ENCODE results near the gene TRPM3. TPM values are rescaled to one million over a fixed set of nuclear protein-coding genes. Genes with fewer than 3 reads are reported as not detected.

The TRPM3 gene
- total RNA-seq, 1 experiment from 2014 or later = 5.4 TPM

DNA sequence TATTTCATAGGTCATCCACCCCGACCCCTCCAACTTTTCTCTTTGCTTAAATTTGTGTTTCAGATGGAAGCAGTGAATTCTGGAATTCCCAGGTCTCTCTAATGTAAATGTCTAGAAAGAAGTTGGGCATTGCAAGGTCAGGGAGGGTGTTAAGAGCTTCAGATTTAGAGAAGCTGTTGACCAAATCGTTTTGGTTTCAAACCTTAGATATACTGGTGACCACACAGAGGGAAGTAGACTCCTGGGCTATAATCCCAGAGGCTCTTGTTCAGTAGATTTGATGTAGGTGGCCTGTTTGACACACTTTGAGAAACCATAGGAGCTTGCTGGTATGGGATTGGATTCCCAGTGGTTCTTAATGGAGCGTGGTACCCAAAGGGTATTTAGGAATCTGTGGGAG is 569.6 kb downstream of the TRPM3 start (continued):
- TF ChIP-seq, protein P1, sequence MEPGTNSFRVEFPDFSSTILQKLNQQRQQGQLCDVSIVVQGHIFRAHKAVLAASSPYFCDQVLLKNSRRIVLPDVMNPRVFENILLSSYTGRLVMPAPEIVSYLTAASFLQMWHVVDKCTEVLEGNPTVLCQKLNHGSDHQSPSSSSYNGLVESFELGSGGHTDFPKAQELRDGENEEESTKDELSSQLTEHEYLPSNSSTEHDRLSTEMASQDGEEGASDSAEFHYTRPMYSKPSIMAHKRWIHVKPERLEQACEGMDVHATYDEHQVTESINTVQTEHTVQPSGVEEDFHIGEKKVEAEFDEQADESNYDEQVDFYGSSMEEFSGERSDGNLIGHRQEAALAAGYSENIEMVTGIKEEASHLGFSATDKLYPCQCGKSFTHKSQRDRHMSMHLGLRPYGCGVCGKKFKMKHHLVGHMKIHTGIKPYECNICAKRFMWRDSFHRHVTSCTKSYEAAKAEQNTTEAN (CRISPR knock-in tag; IDR thresholded peaks at IDR 0.05) = no peak
- TF ChIP-seq, protein P2, sequence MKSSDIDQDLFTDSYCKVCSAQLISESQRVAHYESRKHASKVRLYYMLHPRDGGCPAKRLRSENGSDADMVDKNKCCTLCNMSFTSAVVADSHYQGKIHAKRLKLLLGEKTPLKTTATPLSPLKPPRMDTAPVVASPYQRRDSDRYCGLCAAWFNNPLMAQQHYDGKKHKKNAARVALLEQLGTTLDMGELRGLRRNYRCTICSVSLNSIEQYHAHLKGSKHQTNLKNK (CRISPR knock-in tag; IDR thresholded peaks at IDR 0.05) = no peak
- no peak for TF ChIP-seq RORB (CRISPR knock-in tag; IDR thresholded peaks at IDR 0.05)
- no peak for TF ChIP-seq EMX1 (CRISPR knock-in tag; IDR thresholded peaks at IDR 0.05)
- TF ChIP-seq JAZF1 (CRISPR knock-in tag; IDR thresholded peaks at IDR 0.05) = no peak

DNA sequence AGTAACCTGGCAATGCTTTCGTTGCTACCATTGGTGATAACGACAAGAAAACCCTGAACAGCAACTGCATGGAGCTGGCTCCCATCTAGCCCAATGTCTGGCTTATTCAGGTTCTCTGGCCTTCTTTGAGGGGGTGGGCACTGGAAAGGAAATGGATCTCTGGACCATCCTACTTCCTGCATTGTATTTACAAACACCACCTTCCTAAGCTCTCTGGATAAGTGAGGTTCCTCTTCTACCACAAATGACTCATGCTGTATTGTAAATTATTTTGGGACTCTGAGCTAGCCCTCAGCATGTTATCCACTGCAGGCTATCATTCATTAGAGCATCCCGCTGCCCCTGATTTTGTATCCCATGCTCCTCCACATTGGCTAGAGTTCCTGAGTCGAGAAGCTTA is 570.0 kb downstream of the TRPM3 start:
- Mint-ChIP-seq H3K4me3 (no peak overlapping the region), H3K36me3 (no peaks in the 10 kb centered on the region), H3K4me1 (peaks cover 51% of the 10 kb centered on the region), H3K27ac (no peak overlapping the region), H3K27me3 (ENCODE audit: low read depth) (no peaks in the 10 kb centered on the region), H3K9me3 (0 out of 2 replicates have a peak, but pooled peaks cover 3% of the 10 kb centered on the region)
- ChIA-PET POLR2A (no interaction called here), CTCF (interaction anchor here (0.9 kb wide), 1 partner anchor 67 kb away, joined by 3 read pairs; no protein-coding TSS in a partner anchor)
- no peak for DNase-seq (ENCODE audit: low spot score)
- no peak for ATAC-seq
- no peak for TF ChIP-seq NFYB (CRISPR knock-in tag; conservative IDR thresholded peaks at IDR 0.05; ENCODE audit: low read depth)
- TF ChIP-seq, protein P1 (CRISPR knock-in tag; IDR thresholded peaks at IDR 0.05) = no peak
- TF ChIP-seq SOX15 (CRISPR knock-in tag; IDR thresholded peaks at IDR 0.05) = no peak
- TF ChIP-seq, protein P3, sequence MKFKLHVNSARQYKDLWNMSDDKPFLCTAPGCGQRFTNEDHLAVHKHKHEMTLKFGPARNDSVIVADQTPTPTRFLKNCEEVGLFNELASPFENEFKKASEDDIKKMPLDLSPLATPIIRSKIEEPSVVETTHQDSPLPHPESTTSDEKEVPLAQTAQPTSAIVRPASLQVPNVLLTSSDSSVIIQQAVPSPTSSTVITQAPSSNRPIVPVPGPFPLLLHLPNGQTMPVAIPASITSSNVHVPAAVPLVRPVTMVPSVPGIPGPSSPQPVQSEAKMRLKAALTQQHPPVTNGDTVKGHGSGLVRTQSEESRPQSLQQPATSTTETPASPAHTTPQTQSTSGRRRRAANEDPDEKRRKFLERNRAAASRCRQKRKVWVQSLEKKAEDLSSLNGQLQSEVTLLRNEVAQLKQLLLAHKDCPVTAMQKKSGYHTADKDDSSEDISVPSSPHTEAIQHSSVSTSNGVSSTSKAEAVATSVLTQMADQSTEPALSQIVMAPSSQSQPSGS (CRISPR knock-in tag; IDR thresholded peaks at IDR 0.05; ENCODE audit: borderline replicate concordance, low read depth) = no peak
- TF ChIP-seq ZBTB21 (CRISPR knock-in tag; IDR thresholded peaks at IDR 0.05; ENCODE audit: borderline replicate concordance) = no peak
- TF ChIP-seq NFE2L1 (CRISPR knock-in tag; IDR thresholded peaks at IDR 0.05) = no peak
- TF ChIP-seq FOXP1 (CRISPR knock-in tag; IDR thresholded peaks at IDR 0.05; ENCODE audit: borderline replicate concordance) = no peak
- no peak for TF ChIP-seq PRRX2 (CRISPR knock-in tag; IDR thresholded peaks at IDR 0.05)
- TF ChIP-seq HMGA2 (CRISPR knock-in tag; IDR thresholded peaks at IDR 0.05) = no peak
- TF ChIP-seq, protein P4, sequence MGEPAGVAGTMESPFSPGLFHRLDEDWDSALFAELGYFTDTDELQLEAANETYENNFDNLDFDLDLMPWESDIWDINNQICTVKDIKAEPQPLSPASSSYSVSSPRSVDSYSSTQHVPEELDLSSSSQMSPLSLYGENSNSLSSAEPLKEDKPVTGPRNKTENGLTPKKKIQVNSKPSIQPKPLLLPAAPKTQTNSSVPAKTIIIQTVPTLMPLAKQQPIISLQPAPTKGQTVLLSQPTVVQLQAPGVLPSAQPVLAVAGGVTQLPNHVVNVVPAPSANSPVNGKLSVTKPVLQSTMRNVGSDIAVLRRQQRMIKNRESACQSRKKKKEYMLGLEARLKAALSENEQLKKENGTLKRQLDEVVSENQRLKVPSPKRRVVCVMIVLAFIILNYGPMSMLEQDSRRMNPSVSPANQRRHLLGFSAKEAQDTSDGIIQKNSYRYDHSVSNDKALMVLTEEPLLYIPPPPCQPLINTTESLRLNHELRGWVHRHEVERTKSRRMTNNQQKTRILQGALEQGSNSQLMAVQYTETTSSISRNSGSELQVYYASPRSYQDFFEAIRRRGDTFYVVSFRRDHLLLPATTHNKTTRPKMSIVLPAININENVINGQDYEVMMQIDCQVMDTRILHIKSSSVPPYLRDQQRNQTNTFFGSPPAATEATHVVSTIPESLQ (CRISPR knock-in tag; IDR thresholded peaks at IDR 0.05) = no peak
- no peak for TF ChIP-seq OVOL2 (CRISPR knock-in tag; IDR thresholded peaks at IDR 0.05; ENCODE audit: borderline replicate concordance)
- TF ChIP-seq, protein P5, sequence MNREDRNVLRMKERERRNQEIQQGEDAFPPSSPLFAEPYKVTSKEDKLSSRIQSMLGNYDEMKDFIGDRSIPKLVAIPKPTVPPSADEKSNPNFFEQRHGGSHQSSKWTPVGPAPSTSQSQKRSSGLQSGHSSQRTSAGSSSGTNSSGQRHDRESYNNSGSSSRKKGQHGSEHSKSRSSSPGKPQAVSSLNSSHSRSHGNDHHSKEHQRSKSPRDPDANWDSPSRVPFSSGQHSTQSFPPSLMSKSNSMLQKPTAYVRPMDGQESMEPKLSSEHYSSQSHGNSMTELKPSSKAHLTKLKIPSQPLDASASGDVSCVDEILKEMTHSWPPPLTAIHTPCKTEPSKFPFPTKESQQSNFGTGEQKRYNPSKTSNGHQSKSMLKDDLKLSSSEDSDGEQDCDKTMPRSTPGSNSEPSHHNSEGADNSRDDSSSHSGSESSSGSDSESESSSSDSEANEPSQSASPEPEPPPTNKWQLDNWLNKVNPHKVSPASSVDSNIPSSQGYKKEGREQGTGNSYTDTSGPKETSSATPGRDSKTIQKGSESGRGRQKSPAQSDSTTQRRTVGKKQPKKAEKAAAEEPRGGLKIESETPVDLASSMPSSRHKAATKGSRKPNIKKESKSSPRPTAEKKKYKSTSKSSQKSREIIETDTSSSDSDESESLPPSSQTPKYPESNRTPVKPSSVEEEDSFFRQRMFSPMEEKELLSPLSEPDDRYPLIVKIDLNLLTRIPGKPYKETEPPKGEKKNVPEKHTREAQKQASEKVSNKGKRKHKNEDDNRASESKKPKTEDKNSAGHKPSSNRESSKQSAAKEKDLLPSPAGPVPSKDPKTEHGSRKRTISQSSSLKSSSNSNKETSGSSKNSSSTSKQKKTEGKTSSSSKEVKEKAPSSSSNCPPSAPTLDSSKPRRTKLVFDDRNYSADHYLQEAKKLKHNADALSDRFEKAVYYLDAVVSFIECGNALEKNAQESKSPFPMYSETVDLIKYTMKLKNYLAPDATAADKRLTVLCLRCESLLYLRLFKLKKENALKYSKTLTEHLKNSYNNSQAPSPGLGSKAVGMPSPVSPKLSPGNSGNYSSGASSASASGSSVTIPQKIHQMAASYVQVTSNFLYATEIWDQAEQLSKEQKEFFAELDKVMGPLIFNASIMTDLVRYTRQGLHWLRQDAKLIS (CRISPR knock-in tag; IDR thresholded peaks at IDR 0.05; ENCODE audit: borderline replicate concordance) = no peak
- TF ChIP-seq, protein P6, sequence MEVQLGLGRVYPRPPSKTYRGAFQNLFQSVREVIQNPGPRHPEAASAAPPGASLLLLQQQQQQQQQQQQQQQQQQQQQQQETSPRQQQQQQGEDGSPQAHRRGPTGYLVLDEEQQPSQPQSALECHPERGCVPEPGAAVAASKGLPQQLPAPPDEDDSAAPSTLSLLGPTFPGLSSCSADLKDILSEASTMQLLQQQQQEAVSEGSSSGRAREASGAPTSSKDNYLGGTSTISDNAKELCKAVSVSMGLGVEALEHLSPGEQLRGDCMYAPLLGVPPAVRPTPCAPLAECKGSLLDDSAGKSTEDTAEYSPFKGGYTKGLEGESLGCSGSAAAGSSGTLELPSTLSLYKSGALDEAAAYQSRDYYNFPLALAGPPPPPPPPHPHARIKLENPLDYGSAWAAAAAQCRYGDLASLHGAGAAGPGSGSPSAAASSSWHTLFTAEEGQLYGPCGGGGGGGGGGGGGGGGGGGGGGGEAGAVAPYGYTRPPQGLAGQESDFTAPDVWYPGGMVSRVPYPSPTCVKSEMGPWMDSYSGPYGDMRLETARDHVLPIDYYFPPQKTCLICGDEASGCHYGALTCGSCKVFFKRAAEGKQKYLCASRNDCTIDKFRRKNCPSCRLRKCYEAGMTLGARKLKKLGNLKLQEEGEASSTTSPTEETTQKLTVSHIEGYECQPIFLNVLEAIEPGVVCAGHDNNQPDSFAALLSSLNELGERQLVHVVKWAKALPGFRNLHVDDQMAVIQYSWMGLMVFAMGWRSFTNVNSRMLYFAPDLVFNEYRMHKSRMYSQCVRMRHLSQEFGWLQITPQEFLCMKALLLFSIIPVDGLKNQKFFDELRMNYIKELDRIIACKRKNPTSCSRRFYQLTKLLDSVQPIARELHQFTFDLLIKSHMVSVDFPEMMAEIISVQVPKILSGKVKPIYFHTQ (CRISPR knock-in tag; IDR thresholded peaks at IDR 0.05) = no peak
- no peak for TF ChIP-seq TEAD1 (CRISPR knock-in tag; IDR thresholded peaks at IDR 0.05)
- TF ChIP-seq NR1H2 (CRISPR knock-in tag; IDR thresholded peaks at IDR 0.05) = no peak
- no peak for TF ChIP-seq ZNF416 (CRISPR knock-in tag; IDR thresholded peaks at IDR 0.05)
- no peak for TF ChIP-seq CREB1 (CRISPR knock-in tag; IDR thresholded peaks at IDR 0.05)
- no peak for TF ChIP-seq ESRRA (CRISPR knock-in tag; IDR thresholded peaks at IDR 0.05; ENCODE audit: borderline replicate concordance)
- TF ChIP-seq ZNF423 (CRISPR knock-in tag; IDR thresholded peaks at IDR 0.05) = no peak

Data from WTC11 (cell line).